Calu3 (cell line): ENCODE measurements around the gene PSME1. TPM values are rescaled to one million over a fixed set of nuclear protein-coding genes. Genes with fewer than 3 reads are reported as not detected.

Experiments used
- BruUV-seq: library from RNA; stranded (reverse); fragments of 400-500 nt; replicated peaks from 2 replicates; lab custom pipeline; 2021; lab: Mats Ljungman, UMichigan
- CTCF ChIA-PET: fragments of 300-600 bp; sonication (Branson Sonifier 250); formaldehyde crosslinking; loops from one replicate; lab custom pipeline; 2022; ENCODE audit warnings: antibody characterized with exemption; lab: Charles Lee
- DNase-seq: peaks from one replicate; pipeline ENCODE4 v3.0.0; 2022
- H3K27ac Mint-ChIP-seq: one replicate; pipeline ENCODE4 v1.8.0; 2022; ENCODE audit warnings: mixed read lengths; ENCODE audit not compliant: unreplicated experiment
- H3K27me3 Mint-ChIP-seq: one replicate; pipeline ENCODE4 v1.8.0; 2022; ENCODE audit warnings: mixed read lengths; ENCODE audit not compliant: unreplicated experiment
- H3K36me3 Mint-ChIP-seq: one replicate; pipeline ENCODE4 v1.8.0; 2022; ENCODE audit warnings: mild to moderate bottlenecking, moderate library complexity, mixed read lengths; ENCODE audit not compliant: insufficient read depth, unreplicated experiment
- H3K4me1 Mint-ChIP-seq: one replicate; pipeline ENCODE4 v1.8.0; 2022; ENCODE audit warnings: mild to moderate bottlenecking, low read depth, mixed read lengths; ENCODE audit not compliant: unreplicated experiment
- H3K4me3 Mint-ChIP-seq: one replicate; pipeline ENCODE4 v1.8.0; 2022; ENCODE audit warnings: mild to moderate bottlenecking, low read depth, moderate library complexity, mixed read lengths; ENCODE audit not compliant: unreplicated experiment
- H3K9me3 Mint-ChIP-seq: one replicate; pipeline ENCODE4 v1.8.0; 2022; ENCODE audit warnings: low read depth, mixed read lengths; ENCODE audit not compliant: unreplicated experiment
- CTCF ChIP-seq: fragments of 200-600 bp; IDR thresholded peaks from one replicate; pipeline ENCODE4 v1.8.0; 2022; ENCODE audit warnings: antibody characterized with exemption; ENCODE audit not compliant: unreplicated experiment
- intact Hi-C: fragments of 100-400 bp; cut with micrococcal nuclease; formaldehyde crosslinking; loops from one replicate; pipeline ENCODE4 v1.10.0; 2022; ENCODE audit not compliant: unreplicated experiment
- total RNA-seq: library from RNA; stranded (reverse); gene quantifications from 2 replicates; pipeline ENCODE4 v1.2.3, GENCODE V29; 2022

Gene PSME1
- total RNA-seq, 1 experiment from 2014 or later, result 259 TPM

- Mint-ChIP-seq H3K27ac (no peak overlapping the region), H3K9me3 (no peaks in the 10 kb centered on the region), H3K27me3 (no peaks in the 10 kb centered on the region), H3K4me1 (peaks cover 9% of the 10 kb centered on the region), H3K36me3 (peaks cover 32% of the 10 kb centered on the region), H3K4me3 (no peak overlapping the region)
- BruUV-seq, result no TSS peak
- CTCF ChIA-PET, result no interaction called here
- no peak for DNase-seq
- intact Hi-C loops, result no loop called here
- TF ChIP-seq CTCF, result no peak
Measured at GRCh38 chr14:24121210-24121609, 14.8 kb upstream of the PSME1 start.

DNA sequence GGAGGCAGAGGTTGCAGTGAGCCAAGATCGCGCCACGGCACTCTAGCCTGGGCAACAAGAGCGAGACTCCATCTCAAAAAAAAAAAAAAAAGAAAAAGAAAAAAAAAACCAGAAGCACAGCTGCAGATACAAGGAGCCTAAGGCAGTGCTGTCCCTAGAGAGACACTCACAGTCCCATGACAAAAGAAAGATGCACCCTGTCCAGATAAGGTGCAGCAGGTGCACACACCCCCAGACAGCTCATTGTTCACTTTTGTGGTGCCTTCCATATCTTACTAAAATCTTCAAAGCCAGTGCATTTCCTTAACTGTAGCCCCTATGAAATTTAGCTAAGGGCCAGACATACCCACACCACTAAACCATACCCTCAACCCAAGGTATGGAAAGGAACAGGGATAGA lies 13.6 kb upstream of the PSME1 start:
- DNase-seq, result no peak
- BruUV-seq, result no TSS peak
- intact Hi-C loops, result no loop called here
- Mint-ChIP-seq H3K36me3 (peaks cover 26% of the 10 kb centered on the region), H3K4me3 (no peak overlapping the region), H3K27me3 (no peaks in the 10 kb centered on the region), H3K9me3 (no peaks in the 10 kb centered on the region), H3K4me1 (no peaks in the 10 kb centered on the region), H3K27ac (no peak overlapping the region)
- CTCF ChIA-PET, result no interaction called here
- TF ChIP-seq CTCF, result no peak

DNA sequence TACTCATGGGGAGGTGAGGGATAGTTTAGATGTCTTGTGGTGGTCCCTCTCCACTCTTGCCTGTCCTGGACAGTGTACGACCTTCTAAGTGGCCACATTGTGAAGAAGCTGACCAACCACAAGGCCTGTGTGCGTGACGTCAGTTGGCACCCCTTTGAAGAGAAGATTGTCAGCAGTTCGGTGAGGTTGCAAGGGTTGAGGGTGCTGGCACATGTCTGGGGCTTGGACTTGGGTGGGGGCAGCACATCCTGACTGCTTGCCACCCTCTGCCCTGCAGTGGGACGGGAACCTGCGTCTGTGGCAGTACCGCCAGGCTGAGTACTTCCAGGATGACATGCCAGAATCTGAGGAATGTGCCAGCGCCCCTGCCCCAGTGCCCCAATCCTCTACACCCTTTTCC lies 13.1 kb upstream of the PSME1 start:
- CTCF ChIA-PET, result no interaction called here
- intact Hi-C loops, result no loop called here
- no peak for TF ChIP-seq CTCF
- no peaks in the 10 kb centered on the region for H3K27me3 Mint-ChIP-seq
- no TSS peak for BruUV-seq
- H3K9me3 Mint-ChIP-seq, result no peaks in the 10 kb centered on the region
- DNase-seq, result no peak
- H3K4me1 Mint-ChIP-seq, result no peaks in the 10 kb centered on the region
- no peak overlapping the region for H3K27ac Mint-ChIP-seq
- H3K4me3 Mint-ChIP-seq, result no peak overlapping the region
- H3K36me3 Mint-ChIP-seq, result peaks cover 26% of the 10 kb centered on the region

DNA sequence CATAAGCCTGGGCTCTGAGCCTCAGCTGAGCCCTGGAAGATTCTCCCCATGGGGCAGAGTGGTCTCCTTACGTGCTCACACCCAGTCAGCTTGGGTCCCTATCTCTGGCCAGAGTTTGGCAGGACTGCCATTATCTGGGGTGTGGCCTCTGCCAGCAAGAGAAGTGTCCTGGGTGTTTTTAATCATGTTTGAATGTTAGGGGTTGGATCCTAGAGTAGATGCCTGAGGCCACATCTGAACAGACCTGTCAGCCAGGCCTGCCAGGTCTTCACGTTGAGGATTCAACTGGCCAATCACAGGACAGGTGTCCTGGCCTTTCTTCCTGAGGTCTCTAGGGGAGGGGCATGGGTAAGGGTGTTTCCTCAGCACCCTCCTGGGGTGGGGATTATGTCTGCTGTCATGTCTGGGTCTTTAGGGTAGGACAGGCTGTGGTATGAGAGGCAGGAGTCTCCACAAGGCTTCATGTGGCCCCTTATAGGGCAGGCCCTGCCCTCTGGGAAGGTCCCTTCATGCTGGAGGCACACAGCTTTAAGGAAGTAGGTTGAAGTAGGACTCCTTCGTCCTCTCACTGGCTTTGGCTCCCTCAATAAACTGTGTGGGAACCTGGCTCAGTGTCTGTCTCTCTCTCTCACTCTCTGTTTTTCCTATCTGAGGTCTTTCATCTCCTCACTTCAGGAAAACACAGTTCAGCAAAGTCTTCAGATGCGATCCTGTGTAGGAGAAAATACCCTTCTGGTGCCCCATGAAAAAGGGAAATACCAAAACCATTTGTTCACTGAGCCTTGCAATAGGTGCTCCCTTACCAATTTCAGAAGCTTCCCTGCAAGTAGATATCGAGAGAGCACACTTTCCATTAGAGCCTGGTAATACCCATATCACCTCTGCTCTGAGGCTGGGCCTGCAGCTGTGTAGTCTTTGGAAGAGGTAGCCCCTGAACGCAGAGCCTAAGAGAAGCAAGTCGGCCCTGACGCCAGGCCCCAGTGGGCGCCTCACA lies 12.3 kb upstream of the PSME1 start:
- no peaks in the 10 kb centered on the region for H3K9me3 Mint-ChIP-seq
- BruUV-seq, result no TSS peak
- CTCF ChIA-PET, result no interaction called here
- H3K27ac Mint-ChIP-seq, result no peak overlapping the region
- no peaks in the 10 kb centered on the region for H3K4me1 Mint-ChIP-seq
- H3K27me3 Mint-ChIP-seq, result no peaks in the 10 kb centered on the region
- peaks cover 23% of the 10 kb centered on the region for H3K36me3 Mint-ChIP-seq
- no peak for DNase-seq
- no peak overlapping the region for H3K4me3 Mint-ChIP-seq
- no peak for TF ChIP-seq CTCF
- intact Hi-C loops, result no loop called here
